Activated T-helper 17 cell treated with anti-CD3 and anti-CD28 coated beads, Interleukin-2, amount 50 U/mL, for 72 hours (primary cell): ENCODE measurements around the gene LRRC23. TPM values are rescaled to one million over a fixed set of nuclear protein-coding genes. Genes with fewer than 3 reads are reported as not detected.
"Not testable (repeated sequence)": the region's sequence is repeated elsewhere in the genome, so short reads cannot be mapped to it uniquely, and the experiment has no call there.

ENCODE experiments used
- ATAC-seq: fragments of 150-1000 bp; cut with Tn5 transposase; replicated peaks from 2 replicates; pipeline ENCODE4 v1.10.0; 2021; ENCODE audit warnings: mild to moderate bottlenecking, moderate library complexity
- H3K27ac Mint-ChIP-seq: one replicate; pipeline ENCODE4 v1.8.0; 2022; ENCODE audit warnings: mixed read lengths
- H3K27me3 Mint-ChIP-seq: one replicate; pipeline ENCODE4 v1.8.0; 2022; ENCODE audit warnings: mixed read lengths
- H3K36me3 Mint-ChIP-seq: one replicate; pipeline ENCODE4 v1.8.0; 2022; ENCODE audit warnings: low read depth, mild to moderate bottlenecking, mixed read lengths
- H3K4me1 Mint-ChIP-seq: one replicate; pipeline ENCODE4 v1.8.0; 2022; ENCODE audit warnings: mixed read lengths
- H3K4me3 Mint-ChIP-seq: one replicate; pipeline ENCODE4 v1.8.0; 2022; ENCODE audit warnings: mild to moderate bottlenecking, mixed read lengths
- H3K9me3 Mint-ChIP-seq: one replicate; pipeline ENCODE4 v1.8.0; 2022; ENCODE audit warnings: mixed read lengths
- total RNA-seq, 2 donors: library from RNA; stranded (reverse); gene quantifications; one replicate each; pipeline ENCODE4 v1.2.3, GENCODE V29; 2022

Gene LRRC23
- total RNA-seq, 2 donors from 2014 or later = 4.4 to 7.6 TPM

GRCh38 chr12:6886206-6886999 lies 18.2 kb upstream of the LRRC23 start:
- H3K9me3 Mint-ChIP-seq, H3K27ac Mint-ChIP-seq, H3K4me1 Mint-ChIP-seq, ATAC-seq, H3K27me3 Mint-ChIP-seq, H3K4me3 Mint-ChIP-seq: not testable (repeated sequence)
- peaks cover 39% of the 10 kb centered on the region for H3K36me3 Mint-ChIP-seq

DNA sequence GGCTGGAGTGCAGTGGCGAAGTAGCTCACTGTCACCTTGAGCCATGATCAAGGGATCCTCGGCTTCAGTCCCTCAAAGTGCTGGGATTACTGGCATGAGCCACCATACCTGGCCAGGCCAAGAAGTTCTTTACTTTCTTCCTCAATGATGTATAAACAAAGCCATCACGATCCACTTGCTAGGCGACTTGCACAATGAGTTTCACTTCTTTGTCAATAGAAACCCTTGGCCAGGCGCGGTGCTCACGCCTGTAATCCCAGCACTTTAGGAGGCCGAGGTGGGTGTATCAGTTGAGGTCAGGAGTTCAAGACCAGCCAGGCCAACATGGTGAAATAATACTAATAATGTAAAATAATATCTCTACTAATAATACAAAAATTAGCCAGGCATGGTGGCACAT lies 17.2 kb upstream of the LRRC23 start:
- Mint-ChIP-seq H3K27me3 (no peaks in the 10 kb centered on the region), H3K4me1 (peaks cover 4% of the 10 kb centered on the region), H3K27ac (no peak overlapping the region), H3K36me3 (peaks cover 32% of the 10 kb centered on the region), H3K9me3 (no peaks in the 10 kb centered on the region), H3K4me3 (no peak overlapping the region)
- ATAC-seq = no peak

DNA sequence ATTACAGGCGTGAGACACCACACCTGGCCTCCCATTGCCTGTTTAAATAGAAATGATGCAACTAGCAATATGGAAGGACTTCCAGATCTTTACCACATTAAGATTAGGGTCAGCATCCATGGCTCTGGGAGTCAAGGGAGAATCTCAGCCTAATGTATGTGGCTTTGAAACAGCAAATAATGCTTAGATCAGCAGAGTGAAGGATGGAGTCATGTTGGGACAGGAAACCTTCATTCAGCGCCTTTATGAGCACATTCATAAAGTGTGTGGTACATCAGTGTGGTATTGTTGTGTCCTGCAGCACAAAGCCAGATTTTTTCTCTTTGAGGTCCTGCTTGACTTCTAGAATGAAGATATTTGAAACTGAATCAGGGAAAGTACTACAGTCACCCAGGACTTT lies 16.3 kb upstream of the LRRC23 start:
- no peaks in the 10 kb centered on the region for H3K27me3 Mint-ChIP-seq
- H3K9me3 Mint-ChIP-seq = no peaks in the 10 kb centered on the region
- H3K4me1 Mint-ChIP-seq = peaks cover 4% of the 10 kb centered on the region
- no peak overlapping the region for H3K27ac Mint-ChIP-seq
- H3K4me3 Mint-ChIP-seq = no peak overlapping the region
- H3K36me3 Mint-ChIP-seq = peaks cover 23% of the 10 kb centered on the region
- no peak for ATAC-seq

DNA sequence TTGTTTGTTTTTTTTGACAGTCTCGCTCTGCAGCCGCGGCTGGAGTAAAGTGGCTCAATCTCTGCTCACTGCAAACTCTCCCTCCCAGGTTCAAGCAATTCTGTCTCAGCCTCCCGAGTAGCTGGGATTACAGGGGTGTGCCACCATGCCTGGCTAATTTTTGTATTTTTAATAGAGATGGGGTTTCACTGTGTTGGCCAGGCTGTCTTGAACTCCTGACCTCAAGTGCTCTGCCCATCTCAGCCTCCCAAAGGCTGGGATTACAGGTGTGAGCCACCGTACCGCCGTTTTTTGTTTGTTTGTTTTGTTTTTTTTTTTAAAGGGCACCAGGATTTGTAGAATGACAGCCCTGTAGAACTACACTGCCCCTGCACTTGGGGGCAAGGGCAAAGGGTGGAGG lies 15.8 kb upstream of the LRRC23 start:
- H3K4me3 Mint-ChIP-seq, H3K27me3 Mint-ChIP-seq, ATAC-seq, H3K9me3 Mint-ChIP-seq, H3K4me1 Mint-ChIP-seq, H3K27ac Mint-ChIP-seq: not testable (repeated sequence)
- H3K36me3 Mint-ChIP-seq = peaks cover 19% of the 10 kb centered on the region

DNA sequence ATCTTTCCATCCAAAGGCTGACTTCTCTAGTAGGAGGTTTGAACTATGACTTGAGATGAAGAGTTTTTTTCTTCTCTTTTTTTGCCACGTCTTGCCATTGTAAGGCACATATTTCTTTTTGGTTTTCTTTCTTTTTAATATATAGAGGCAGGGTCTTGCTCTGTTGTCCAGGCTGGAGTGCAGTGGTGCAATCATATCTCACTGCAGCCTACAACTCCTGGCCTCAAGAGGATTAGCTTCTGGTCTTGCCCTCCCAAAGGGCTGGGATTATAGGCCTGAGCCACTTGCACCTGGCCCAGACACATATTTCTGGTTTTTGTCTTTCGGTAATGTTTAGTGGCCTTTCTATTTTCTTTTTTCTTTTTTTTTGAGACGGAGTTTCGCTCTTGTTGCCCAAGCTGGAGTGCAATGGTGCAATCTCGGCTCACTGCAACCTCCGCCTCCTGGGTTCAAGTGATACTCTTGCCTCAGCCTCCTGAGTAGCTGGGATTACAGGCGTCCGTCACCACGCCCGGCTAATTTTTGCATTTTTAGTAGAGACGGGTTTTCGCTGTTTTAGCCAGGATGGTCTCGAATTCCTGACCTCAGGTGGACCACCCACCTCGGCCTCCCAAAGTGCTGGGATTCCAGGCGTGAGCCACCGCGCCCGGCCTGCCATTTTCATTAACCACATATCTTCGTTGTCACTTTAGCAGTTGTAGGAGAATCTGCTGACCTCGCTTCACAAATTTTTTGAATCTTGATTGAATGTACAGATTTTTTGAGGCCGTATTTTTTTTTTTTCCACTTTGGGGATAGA lies 14.6 kb upstream of the LRRC23 start:
- Mint-ChIP-seq H3K4me3 (peak overlapping the region; percentile 85), H3K27ac (peak overlapping the region; percentile 90)
- not testable (repeated sequence) for H3K9me3 Mint-ChIP-seq, H3K36me3 Mint-ChIP-seq, ATAC-seq, H3K4me1 Mint-ChIP-seq, H3K27me3 Mint-ChIP-seq

DNA sequence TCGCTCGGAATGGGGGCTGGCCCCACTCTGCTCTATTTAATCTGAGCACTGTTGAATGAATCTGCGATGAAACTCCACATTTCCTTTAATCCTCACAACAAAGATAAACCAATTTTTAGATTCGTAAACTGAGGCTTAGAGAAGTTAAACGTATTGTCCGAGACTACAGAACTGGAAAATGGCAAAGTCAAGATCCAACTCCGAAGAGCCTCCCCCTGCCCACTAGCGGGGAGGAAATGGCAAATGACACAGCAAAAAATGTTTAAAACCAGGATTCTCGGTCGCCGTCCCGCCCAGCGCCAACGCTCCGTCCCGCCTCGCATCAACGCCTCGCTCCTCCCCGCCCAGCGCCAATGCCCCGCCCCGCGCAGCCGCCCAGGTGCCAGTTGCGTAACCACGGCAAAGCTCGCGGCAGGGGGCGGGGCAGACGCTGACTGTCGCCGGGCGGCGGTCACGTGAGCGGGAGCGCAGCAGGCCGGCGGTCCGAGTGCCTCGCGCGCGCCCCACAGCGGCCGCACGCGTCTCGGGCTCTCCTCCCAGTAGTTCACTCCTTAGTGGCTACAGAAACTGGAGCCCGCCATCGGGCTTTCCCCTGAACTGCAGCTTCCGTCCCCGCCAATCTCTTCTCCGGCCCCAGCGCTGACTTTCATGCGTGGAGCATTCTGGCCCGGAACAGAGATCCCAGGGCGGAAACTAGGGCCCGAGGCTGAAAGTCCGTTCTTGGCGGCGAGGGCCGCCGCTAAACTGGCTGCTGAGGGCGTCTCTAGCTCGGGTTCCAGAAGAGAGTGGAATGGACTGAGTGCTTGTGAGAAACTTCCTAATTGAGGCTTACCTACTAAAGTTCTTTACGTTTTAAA lies 13.6 kb upstream of the LRRC23 start:
- peak; percentile 96 for ATAC-seq
- peak overlapping the region; percentile 90 for H3K27ac Mint-ChIP-seq
- H3K27me3 Mint-ChIP-seq = no peaks in the 10 kb centered on the region
- H3K4me1 Mint-ChIP-seq = peaks cover 4% of the 10 kb centered on the region
- H3K36me3 Mint-ChIP-seq = no peaks in the 10 kb centered on the region
- no peaks in the 10 kb centered on the region for H3K9me3 Mint-ChIP-seq
- H3K4me3 Mint-ChIP-seq = peak overlapping the region; percentile 85

GRCh38 chr12:6891646-6892001 lies 13.0 kb upstream of the LRRC23 start:
- Mint-ChIP-seq H3K27ac (peak overlapping the region; percentile 90), H3K27me3 (no peaks in the 10 kb centered on the region), H3K4me1 (peaks cover 4% of the 10 kb centered on the region), H3K4me3 (peak overlapping the region; percentile 85), H3K36me3 (no peaks in the 10 kb centered on the region), H3K9me3 (no peaks in the 10 kb centered on the region)
- ATAC-seq = peak; percentile 11

DNA sequence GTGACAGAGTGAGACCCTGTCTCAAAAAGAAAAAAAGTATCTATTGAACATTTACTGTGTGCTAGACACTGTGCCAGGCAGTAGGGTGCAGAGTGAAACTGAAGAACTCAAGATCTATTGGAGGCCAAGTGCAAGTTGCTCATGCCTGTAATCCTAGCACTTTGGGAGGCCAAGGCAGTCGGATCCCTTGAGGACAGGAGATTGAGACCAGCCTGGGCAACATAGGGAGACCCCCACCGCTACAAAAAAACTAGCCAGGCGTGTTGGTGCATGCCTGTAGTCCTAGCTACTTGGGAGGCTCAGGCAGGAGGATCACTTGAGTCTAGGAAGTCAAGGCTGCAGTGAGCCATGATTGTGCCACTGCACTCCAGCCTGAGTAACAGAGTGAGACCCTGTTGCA lies 11.9 kb upstream of the LRRC23 start:
- not testable (repeated sequence) for ATAC-seq, H3K27me3 Mint-ChIP-seq, H3K9me3 Mint-ChIP-seq, H3K4me1 Mint-ChIP-seq, H3K27ac Mint-ChIP-seq, H3K36me3 Mint-ChIP-seq
- peak overlapping the region; percentile 85 for H3K4me3 Mint-ChIP-seq

DNA sequence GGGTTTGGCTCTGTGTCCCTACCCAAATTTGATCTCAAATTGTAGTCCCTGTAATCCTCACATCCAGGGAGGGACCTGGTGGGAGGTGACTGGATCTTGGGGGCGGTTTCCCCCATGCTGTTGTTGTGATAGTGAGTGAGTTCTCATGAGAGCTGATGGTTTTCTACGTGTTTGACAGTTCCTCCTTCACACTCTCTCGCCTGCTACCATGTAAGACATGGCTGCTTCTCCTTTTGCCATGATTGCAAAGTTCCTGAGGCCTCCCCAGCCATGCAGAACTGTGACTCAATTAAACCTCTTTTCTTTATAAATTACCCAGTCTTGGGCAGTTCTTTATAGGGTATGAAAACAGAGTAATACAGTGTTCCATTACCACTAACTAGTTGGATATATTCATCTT lies 10.3 kb upstream of the LRRC23 start:
- peaks cover 4% of the 10 kb centered on the region for H3K4me1 Mint-ChIP-seq
- no peaks in the 10 kb centered on the region for H3K9me3 Mint-ChIP-seq
- ATAC-seq = no peak
- no peak overlapping the region for H3K27ac Mint-ChIP-seq
- no peaks in the 10 kb centered on the region for H3K27me3 Mint-ChIP-seq
- no peaks in the 10 kb centered on the region for H3K36me3 Mint-ChIP-seq
- H3K4me3 Mint-ChIP-seq = no peak overlapping the region

- H3K36me3 Mint-ChIP-seq = no peaks in the 10 kb centered on the region
- H3K27me3 Mint-ChIP-seq = no peaks in the 10 kb centered on the region
- H3K27ac Mint-ChIP-seq = no peak overlapping the region
- ATAC-seq = no peak
- no peaks in the 10 kb centered on the region for H3K4me1 Mint-ChIP-seq
- H3K9me3 Mint-ChIP-seq = no peaks in the 10 kb centered on the region
- no peak overlapping the region for H3K4me3 Mint-ChIP-seq
Measured at GRCh38 chr12:6896846-6897435, 7.7 kb upstream of the LRRC23 start.

DNA sequence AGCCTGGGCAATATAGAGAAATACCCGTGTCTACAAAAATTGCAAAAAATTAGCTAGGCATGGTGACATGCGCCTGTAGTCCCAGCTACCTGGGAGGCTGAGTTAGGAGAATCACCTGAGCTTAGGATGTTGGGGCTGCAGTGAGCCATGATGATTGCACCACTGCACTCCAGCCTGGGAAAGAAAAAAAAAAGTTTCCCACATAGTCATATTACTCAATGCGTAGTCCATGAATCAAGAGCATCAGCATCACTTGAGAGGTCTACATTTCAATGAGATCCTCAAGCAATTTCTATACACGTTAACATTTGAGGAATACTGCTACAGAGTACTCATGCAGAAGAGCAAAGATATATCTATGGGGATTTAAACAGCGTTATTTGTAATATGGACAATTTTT lies 5.2 kb upstream of the LRRC23 start:
- H3K9me3 Mint-ChIP-seq = no peaks in the 10 kb centered on the region
- peaks cover 4% of the 10 kb centered on the region for H3K4me1 Mint-ChIP-seq
- no peak overlapping the region for H3K27ac Mint-ChIP-seq
- no peaks in the 10 kb centered on the region for H3K36me3 Mint-ChIP-seq
- no peaks in the 10 kb centered on the region for H3K27me3 Mint-ChIP-seq
- no peak overlapping the region for H3K4me3 Mint-ChIP-seq
- ATAC-seq = no peak

GRCh38 chr12:6899837-6900519 lies 4.6 kb upstream of the LRRC23 start:
- no peaks in the 10 kb centered on the region for H3K36me3 Mint-ChIP-seq
- H3K9me3 Mint-ChIP-seq = no peaks in the 10 kb centered on the region
- H3K27me3 Mint-ChIP-seq = no peaks in the 10 kb centered on the region
- H3K4me1 Mint-ChIP-seq = peaks cover 4% of the 10 kb centered on the region
- no peak for ATAC-seq
- H3K27ac Mint-ChIP-seq = no peak overlapping the region
- no peak overlapping the region for H3K4me3 Mint-ChIP-seq

- Mint-ChIP-seq H3K9me3 (no peaks in the 10 kb centered on the region), H3K36me3 (no peaks in the 10 kb centered on the region), H3K4me1 (peaks cover 4% of the 10 kb centered on the region), H3K4me3 (no peak overlapping the region), H3K27me3 (no peaks in the 10 kb centered on the region), H3K27ac (peak overlapping the region; percentile 11)
- ATAC-seq = no peak
Measured at GRCh38 chr12:6902448-6902847, 2.2 kb upstream of the LRRC23 start.

GRCh38 chr12:6903722-6904121 lies 900 bp upstream of the LRRC23 start:
- H3K27ac Mint-ChIP-seq = no peak overlapping the region
- no peak for ATAC-seq
- no peaks in the 10 kb centered on the region for H3K27me3 Mint-ChIP-seq
- no peaks in the 10 kb centered on the region for H3K36me3 Mint-ChIP-seq
- H3K4me1 Mint-ChIP-seq = peaks cover 4% of the 10 kb centered on the region
- H3K9me3 Mint-ChIP-seq = no peaks in the 10 kb centered on the region
- no peak overlapping the region for H3K4me3 Mint-ChIP-seq
